Smooth muscle cell (in vitro differentiated cells): ENCODE measurements around the gene MLX. TPM values are rescaled to one million over a fixed set of nuclear protein-coding genes. Genes with fewer than 3 reads are reported as not detected.
A peak's percentile ranks its signal among the peaks of the same experiment; 100 is the strongest.
"Not testable (repeated sequence)": the region's sequence is repeated elsewhere in the genome, so short reads cannot be mapped to it uniquely, and the experiment has no call there.

Experiments
- DNase-seq: peaks from one replicate; lab custom pipeline; 2025; ENCODE audit not compliant: unreplicated experiment; lab: John Stamatoyannopoulos, UW
- H2AFZ ChIP-seq: fragments of 200-600 bp; sonication (generic); 2 replicates; pipeline ENCODE4 v1.6.0; 2016; ENCODE audit warnings: antibody characterized with exemption, low read depth, mild to moderate bottlenecking
- H3F3A ChIP-seq: fragments of 200-600 bp; sonication (generic); 2 replicates; pipeline ENCODE4 v1.6.0; 2017; ENCODE audit warnings: antibody characterized with exemption, low read depth
- H3K27ac ChIP-seq: fragments of 200-600 bp; sonication (generic); 2 replicates; pipeline ENCODE4 v1.5.1; 2016; ENCODE audit warnings: low read depth, mild to moderate bottlenecking
- H3K27me3 ChIP-seq: fragments of 200-600 bp; sonication (generic); 2 replicates; pipeline ENCODE4 v1.6.1; 2016; ENCODE audit warnings: low read depth, mild to moderate bottlenecking
- H3K36me3 ChIP-seq: fragments of 200-600 bp; sonication (generic); 2 replicates; pipeline ENCODE4 v1.5.1; 2016; ENCODE audit warnings: low read depth
- H3K4me1 ChIP-seq: fragments of 200-600 bp; sonication (generic); 2 replicates; pipeline ENCODE4 v1.5.1; 2016; ENCODE audit warnings: low read depth
- H3K4me2 ChIP-seq: fragments of 200-600 bp; sonication (generic); 2 replicates; pipeline ENCODE4 v1.6.0; 2016; ENCODE audit warnings: mild to moderate bottlenecking
- H3K4me3 ChIP-seq: fragments of 200-600 bp; sonication (generic); 2 replicates; pipeline ENCODE4 v1.5.1; 2016; ENCODE audit warnings: mild to moderate bottlenecking
- H3K79me2 ChIP-seq: fragments of 200-600 bp; sonication (generic); 2 replicates; pipeline ENCODE4 v1.6.0; 2016; ENCODE audit warnings: low read depth, mild to moderate bottlenecking
- H3K9ac ChIP-seq: fragments of 200-600 bp; sonication (generic); 2 replicates; pipeline ENCODE4 v1.6.0; 2016; ENCODE audit warnings: low read depth
- H3K9me3 ChIP-seq: fragments of 200-600 bp; sonication (generic); replicated peaks from 2 replicates; pipeline ENCODE4 v1.5.1; 2016; ENCODE audit warnings: low read depth
- H4K20me1 ChIP-seq: fragments of 200-600 bp; sonication (generic); 2 replicates; pipeline ENCODE4 v1.6.0; 2016; ENCODE audit warnings: low read depth
- CTCF ChIP-seq: fragments of 200-600 bp; sonication (generic); IDR thresholded peaks from 2 replicates; pipeline ENCODE4 v1.5.1; 2017; ENCODE audit warnings: borderline replicate concordance, mild to moderate bottlenecking, antibody characterized with exemption; ENCODE audit not compliant: insufficient read depth, poor library complexity, severe bottlenecking
- WGBS: methylation state at CpG from one replicate; pipeline ENCODE4 v1.1.7; 2016; ENCODE audit warnings: low lambda C conversion rate; 5-methylcytosine and 5-hydroxymethylcytosine counted together
- polyA plus RNA-seq: library from polyadenylated mRNA; unstranded; fragments of >200 nt; fragmentation: Nextera tagmentation; extraction: Ambion mirVana; gene quantifications from 2 replicates; pipeline ENCODE4 v1.2.1, GENCODE V29; 2016
- total RNA-seq: library from RNA; depleted of rRNA; stranded (reverse); fragments of >200 nt; gene quantifications from 2 replicates; pipeline ENCODE4 v1.2.3, GENCODE V29; 2014

MLX gene
- total and polyA plus RNA-seq, 2 experiments from 2014 or later, result 21.1 to 21.6 TPM

GRCh38 chr17:42548993-42549755 lies 17.7 kb upstream of the MLX start:
- Histone ChIP-seq H3K27me3 (no peaks in the 10 kb centered on the region), H3K4me3 (peak overlapping the region; percentile 53), H2AFZ (no peak overlapping the region), H3K27ac (no peak overlapping the region), H3K9me3 (no peaks in the 10 kb centered on the region), H3K9ac (no peak overlapping the region), H3K4me1 (peaks cover 11% of the 10 kb centered on the region), H3K36me3 (no peaks in the 10 kb centered on the region), H3K79me2 (peaks cover 7% of the 10 kb centered on the region), H4K20me1 (peaks cover 6% of the 10 kb centered on the region), H3F3A (peaks cover 5% of the 10 kb centered on the region), H3K4me2 (peak overlapping the region; percentile 88)
- 82% methylated on average over 14 of the region's 14 CpGs for WGBS
- DNase-seq, result no peak
- TF ChIP-seq CTCF, result no peak

- not testable (repeated sequence) for DNase-seq, H3K36me3 ChIP-seq, H3K27ac ChIP-seq, H3K9me3 ChIP-seq, H3F3A ChIP-seq, H3K27me3 ChIP-seq, H4K20me1 ChIP-seq, H2AFZ ChIP-seq, H3K9ac ChIP-seq
- Histone ChIP-seq H3K79me2 (peaks cover 20% of the 10 kb centered on the region), H3K4me1 (peaks cover 21% of the 10 kb centered on the region), H3K4me3 (peak within 1 kb of the TSS; percentile 69), H3K4me2 (peak within 1 kb of the TSS; percentile 96)
- WGBS, result 95% methylated on average over 15 of the region's 15 CpGs
Measured at GRCh38 chr17:42552736-42553135, 14.2 kb upstream of the MLX start, which contains the start of gene HSD17B1. HSD17B1 (plus strand) TSS chr17:42552923; CDS start chr17:42552934, 11 bp downstream.

GRCh38 chr17:42553161-42553818 lies 13.6 kb upstream of the MLX start:
- Histone ChIP-seq H3K4me1 (peaks cover 21% of the 10 kb centered on the region), H4K20me1 (peaks cover 6% of the 10 kb centered on the region), H3K9ac (no peak overlapping the region), H2AFZ (no peak overlapping the region), H3K27ac (no peak overlapping the region), H3K36me3 (no peaks in the 10 kb centered on the region), H3K79me2 (peaks cover 20% of the 10 kb centered on the region), H3K27me3 (no peaks in the 10 kb centered on the region), H3K4me2 (peak overlapping the region; percentile 96), H3K9me3 (no peaks in the 10 kb centered on the region), H3F3A (no peaks in the 10 kb centered on the region), H3K4me3 (peak overlapping the region; percentile 69)
- DNase-seq, result no peak
- 84% methylated on average over 45 of the region's 45 CpGs for WGBS
- no peak for TF ChIP-seq CTCF

- H3K36me3 ChIP-seq, result no peaks in the 10 kb centered on the region
- no peak for DNase-seq
- peaks cover 19% of the 10 kb centered on the region for H3K4me1 ChIP-seq
- H3K4me2 ChIP-seq, result peak overlapping the region; percentile 96
- H3K27ac ChIP-seq, result no peak overlapping the region
- H3K4me3 ChIP-seq, result peak overlapping the region; percentile 69
- H3K79me2 ChIP-seq, result peaks cover 20% of the 10 kb centered on the region
- H3K9me3 ChIP-seq, result no peaks in the 10 kb centered on the region
- H3F3A ChIP-seq, result no peaks in the 10 kb centered on the region
- WGBS, result 74% methylated on average over 16 of the region's 16 CpGs
- peak overlapping the region; percentile 75 for H3K9ac ChIP-seq
- H2AFZ ChIP-seq, result no peak overlapping the region
- H4K20me1 ChIP-seq, result peaks cover 6% of the 10 kb centered on the region
- no peaks in the 10 kb centered on the region for H3K27me3 ChIP-seq
- no peak for TF ChIP-seq CTCF
Measured at GRCh38 chr17:42553866-42554249, 13.0 kb upstream of the MLX start.
